BLaER1 treated with 17β-estradiol and CSF1 and Interleukin-3, amounts not matched to agents 10 nM and 100 nM (cell line): Measurements from ENCODE around the gene ZMAT3.

Experiments
- H3K27ac ChIP-seq, 11 experiments: shearing (Covaris generic); formaldehyde crosslinking; 2 replicates each; pipeline ENCODE4 v1.8.1; 2022
- H3K27me3 ChIP-seq, 11 experiments: shearing (Covaris generic); formaldehyde crosslinking; 2 replicates each; pipeline ENCODE4 v1.8.1; 2022
- H3K36me3 ChIP-seq, 11 experiments: shearing (Covaris generic); formaldehyde crosslinking; 2 replicates each; pipeline ENCODE4 v1.8.1; 2022
- H3K4me1 ChIP-seq, 10 experiments: shearing (Covaris generic); formaldehyde crosslinking; 2 replicates each; pipeline ENCODE4 v1.8.1; 2022
- H3K4me2 ChIP-seq, 11 experiments: shearing (Covaris generic); formaldehyde crosslinking; 2 replicates each; pipeline ENCODE4 v1.8.1; 2022
- H3K4me3 ChIP-seq, 10 experiments: shearing (Covaris generic); formaldehyde crosslinking; 2 replicates each; pipeline ENCODE4 v1.8.1; 2022
- H3K9ac ChIP-seq, 11 experiments: shearing (Covaris generic); formaldehyde crosslinking; 2 replicates each; pipeline ENCODE4 v1.8.1; 2022
- H3K9me3 ChIP-seq, 11 experiments: shearing (Covaris generic); formaldehyde crosslinking; replicated peaks in 1 of 11; 2 replicates each; pipeline ENCODE4 v1.8.1; 2022
- H4K20me1 ChIP-seq, 11 experiments: shearing (Covaris generic); formaldehyde crosslinking; 2 replicates each; pipeline ENCODE4 v1.8.1; 2022
- Cebpa-rat ChIP-seq, 11 experiments: shearing (Covaris generic); IDR thresholded peaks; 2 replicates each; pipeline ENCODE4 v1.8.1; 2022

Gene ZMAT3

DNA sequence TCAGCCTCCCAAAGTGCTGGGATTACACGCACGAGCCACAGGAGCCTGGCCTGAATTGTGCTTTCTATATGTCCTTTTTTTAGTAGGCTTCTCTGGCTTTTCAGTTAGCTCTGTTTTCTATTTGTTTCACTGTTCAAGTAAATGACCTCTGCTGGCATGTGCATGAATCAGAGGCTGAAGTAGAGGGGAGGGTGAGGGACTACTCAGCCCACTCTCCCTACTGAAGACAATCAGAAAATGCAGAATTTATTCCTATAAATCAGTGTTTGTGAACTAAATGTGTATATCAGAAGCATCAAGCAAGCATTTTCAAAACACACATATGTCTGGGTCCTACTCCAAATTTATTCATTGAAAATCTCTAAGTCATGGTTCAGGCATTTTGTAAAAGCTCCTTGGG lies 45.0 kb downstream of the ZMAT3 start:
- Histone ChIP-seq H4K20me1 (peaks cover 0 to 48% (median 13%) of the 10 kb centered on the region in 11 experiments; a peak in 11 of 22 replicates), H3K4me1 (peaks cover 11 to 41% (median 27%) of the 10 kb centered on the region in 10 experiments), H3K4me3 (no peak overlapping the region), H3K9me3 (peaks cover 0 to 10% (median 0%) of the 10 kb centered on the region in 11 experiments; a peak in 6 of 22 replicates), H3K4me2 (peak overlapping the region in 1 of 11 experiments; percentile 52; a peak in 2 of 22 replicates), H3K36me3 (peaks cover 28 to 89% (median 44%) of the 10 kb centered on the region in 11 experiments), H3K27me3 (no peaks in the 10 kb centered on the region), H3K9ac (no peak overlapping the region), H3K27ac (no peak overlapping the region)
- TF ChIP-seq Cebpa-rat (IDR thresholded peaks at IDR 0.05), result no peak

DNA sequence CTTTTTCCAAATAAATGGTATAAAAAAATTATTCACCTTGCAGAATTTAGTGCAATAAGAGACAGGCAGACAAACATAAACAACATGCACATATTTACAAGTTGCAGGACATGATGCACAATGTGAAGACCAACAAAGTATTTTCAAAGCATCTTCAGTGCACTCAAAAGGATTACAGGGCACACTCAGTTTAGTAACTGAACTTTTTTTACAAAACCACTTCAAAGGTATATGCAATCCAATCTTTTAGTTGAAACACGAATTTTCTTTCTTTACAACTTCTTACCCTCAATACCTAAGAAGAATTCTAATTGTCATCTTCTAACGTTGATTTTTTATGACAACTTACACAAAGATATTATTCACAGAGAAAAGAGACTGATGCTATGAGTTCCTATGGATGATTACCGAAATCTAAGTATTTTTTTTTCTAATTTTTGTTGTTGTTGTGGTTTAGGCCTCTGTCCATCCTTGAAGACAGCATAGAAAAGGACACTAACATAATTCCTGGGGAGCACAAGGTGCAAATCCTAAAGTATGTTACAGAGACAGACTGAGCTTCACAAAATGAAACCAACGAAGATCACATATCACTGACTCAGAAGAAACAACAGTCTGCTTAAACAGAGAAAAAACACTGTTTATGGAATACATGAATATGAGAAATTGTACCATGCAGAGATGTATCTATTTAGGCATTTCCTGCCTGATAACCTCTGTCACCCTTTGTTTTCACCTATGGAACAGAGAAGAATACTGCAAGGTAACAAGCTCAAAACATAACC lies 50.3 kb downstream of the ZMAT3 start:
- peak overlapping the region in 4 of 11 experiments; percentile 12 to 52 (median 42); a peak in 5 of 22 replicates for H3K9ac ChIP-seq
- H3K4me1 ChIP-seq, result peaks cover 33 to 61% (median 57%) of the 10 kb centered on the region in 10 experiments
- TF ChIP-seq Cebpa-rat (IDR thresholded peaks at IDR 0.05), result no peak
- peaks cover 14 to 57% (median 19%) of the 10 kb centered on the region in 11 experiments for H3K36me3 ChIP-seq
- peak overlapping the region in 2 of 11 experiments; percentile 7 to 16; a peak in 2 of 22 replicates for H3K27ac ChIP-seq
- peaks cover 0 to 26% (median 0%) of the 10 kb centered on the region in 11 experiments; a peak in 2 of 22 replicates for H4K20me1 ChIP-seq
- H3K9me3 ChIP-seq, result no peaks in the 10 kb centered on the region; a peak in 1 of 22 replicates
- no peaks in the 10 kb centered on the region for H3K27me3 ChIP-seq
- H3K4me2 ChIP-seq, result peak overlapping the region; percentile 32 to 84 (median 57); a peak in 20 of 22 replicates
- H3K4me3 ChIP-seq, result no peak overlapping the region

DNA sequence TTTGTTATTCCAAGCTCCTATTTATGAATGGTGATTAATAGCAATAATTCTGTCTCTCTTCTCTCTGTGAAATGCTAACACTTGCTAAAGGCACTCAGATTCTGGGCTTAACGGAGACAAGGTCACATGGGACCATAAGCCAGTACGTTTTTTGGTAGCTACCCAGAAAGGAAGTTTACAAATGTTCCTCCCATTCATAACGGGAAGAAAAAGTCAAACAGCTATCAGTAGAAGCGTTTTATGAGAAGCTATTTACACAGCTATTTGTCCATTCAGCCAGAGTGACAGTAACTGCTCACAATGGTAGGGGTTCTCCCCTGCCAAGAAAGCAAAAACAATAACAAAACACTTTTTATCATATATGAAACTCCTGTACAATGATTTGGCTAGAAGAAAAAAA lies 51.5 kb downstream of the ZMAT3 start:
- Histone ChIP-seq H3K36me3 (peaks cover 12 to 45% (median 14%) of the 10 kb centered on the region in 11 experiments), H3K9me3 (no peaks in the 10 kb centered on the region; a peak in 1 of 22 replicates), H3K27me3 (no peaks in the 10 kb centered on the region), H3K4me2 (peak overlapping the region; percentile 32 to 84 (median 57)), H4K20me1 (peaks cover 0 to 25% (median 0%) of the 10 kb centered on the region in 11 experiments; a peak in 2 of 22 replicates), H3K4me1 (peaks cover 33 to 73% (median 59%) of the 10 kb centered on the region in 10 experiments), H3K27ac (peak overlapping the region in 8 of 11 experiments; percentile 0 to 41 (median 20); a peak in 7 of 22 replicates), H3K9ac (peak overlapping the region in 5 of 11 experiments; percentile 8 to 33 (median 22); a peak in 7 of 22 replicates), H3K4me3 (0 out of 20 replicates have a peak overlapping the region, but pooled peaks of 1 of the 10 experiments have one; percentile 4)
- no peak for TF ChIP-seq Cebpa-rat (IDR thresholded peaks at IDR 0.05)

DNA sequence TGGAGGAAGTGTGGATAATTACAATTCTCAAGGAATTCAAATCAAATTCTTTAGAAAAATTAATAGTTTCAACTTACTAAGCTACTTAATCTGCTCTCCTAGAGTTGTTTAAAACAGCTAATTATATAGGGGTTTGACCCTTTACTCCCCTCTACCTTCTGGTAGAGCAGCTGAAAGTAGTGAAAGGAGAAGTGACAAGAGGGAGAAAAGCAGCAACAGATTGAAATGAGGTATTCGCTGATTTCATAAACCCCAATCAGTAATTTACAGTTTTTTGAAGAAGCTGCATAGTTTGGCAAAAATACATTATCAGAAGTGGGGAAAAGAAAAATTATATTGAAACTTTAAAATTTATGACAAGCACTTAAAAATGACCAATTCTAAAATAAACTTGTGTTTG lies 52.8 kb downstream of the ZMAT3 start:
- H3K9ac ChIP-seq, result no peak overlapping the region
- peaks cover under 1 to 33% (median under 1%) of the 10 kb centered on the region in 11 experiments; a peak in 17 of 22 replicates for H3K36me3 ChIP-seq
- H3K9me3 ChIP-seq, result no peaks in the 10 kb centered on the region
- peak overlapping the region in 4 of 11 experiments; percentile 1 to 84 (median 20); a peak in 5 of 22 replicates for H3K4me2 ChIP-seq
- TF ChIP-seq Cebpa-rat (IDR thresholded peaks at IDR 0.05), result no peak
- H3K27me3 ChIP-seq, result no peaks in the 10 kb centered on the region
- no peak overlapping the region for H3K27ac ChIP-seq
- H4K20me1 ChIP-seq, result peaks cover 0 to 25% (median 0%) of the 10 kb centered on the region in 11 experiments; a peak in 2 of 22 replicates
- H3K4me1 ChIP-seq, result peaks cover 33 to 76% (median 59%) of the 10 kb centered on the region in 10 experiments
- no peak overlapping the region for H3K4me3 ChIP-seq

DNA sequence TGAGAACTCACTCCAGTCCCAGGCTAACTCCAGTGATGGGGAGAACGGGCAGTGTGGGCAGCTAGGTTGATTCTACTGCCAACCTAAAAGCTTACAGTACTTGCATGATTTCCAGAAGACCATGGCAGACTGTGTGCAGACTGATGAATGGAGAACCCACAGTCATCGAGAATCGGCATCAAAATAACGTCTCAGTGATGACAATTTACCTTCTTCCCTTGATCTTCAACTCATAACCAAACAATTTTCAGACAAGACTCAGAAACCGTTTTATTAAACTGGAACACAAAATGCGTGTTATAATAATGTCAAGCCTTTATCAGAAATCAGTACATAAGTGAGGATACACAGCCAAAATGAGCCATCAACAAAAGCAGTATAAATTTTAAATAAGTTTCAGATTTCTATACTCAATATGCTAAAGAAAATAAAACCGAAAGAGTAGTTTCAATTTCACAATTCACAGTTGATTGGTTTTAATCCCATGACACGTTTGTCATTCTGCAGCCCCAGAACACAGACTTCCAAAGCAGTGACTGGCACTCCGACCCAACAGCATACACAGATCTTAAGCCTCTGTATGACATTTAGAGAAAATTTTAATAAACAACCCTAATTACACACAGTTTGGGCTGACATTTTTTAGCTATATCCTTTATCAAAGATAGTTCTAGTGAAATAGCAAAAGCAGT lies 54.5 kb downstream of the ZMAT3 start:
- Histone ChIP-seq H3K4me3 (peak overlapping the region in 9 of 10 experiments; percentile 4 to 56 (median 38); a peak in 14 of 20 replicates), H3K9me3 (no peaks in the 10 kb centered on the region), H3K9ac (peak overlapping the region; percentile 23 to 72 (median 49); a peak in 18 of 22 replicates), H3K36me3 (peaks cover 0 to 19% (median 0%) of the 10 kb centered on the region in 11 experiments; a peak in 4 of 22 replicates), H3K4me1 (peaks cover 33 to 73% (median 59%) of the 10 kb centered on the region in 10 experiments), H4K20me1 (peaks cover 0 to 22% (median 0%) of the 10 kb centered on the region in 11 experiments; a peak in 2 of 22 replicates), H3K4me2 (peak overlapping the region; percentile 47 to 84 (median 76)), H3K27me3 (no peaks in the 10 kb centered on the region), H3K27ac (peak overlapping the region in 9 of 11 experiments; percentile 11 to 72 (median 65); a peak in 15 of 22 replicates)
- no peak for TF ChIP-seq Cebpa-rat (IDR thresholded peaks at IDR 0.05)

DNA sequence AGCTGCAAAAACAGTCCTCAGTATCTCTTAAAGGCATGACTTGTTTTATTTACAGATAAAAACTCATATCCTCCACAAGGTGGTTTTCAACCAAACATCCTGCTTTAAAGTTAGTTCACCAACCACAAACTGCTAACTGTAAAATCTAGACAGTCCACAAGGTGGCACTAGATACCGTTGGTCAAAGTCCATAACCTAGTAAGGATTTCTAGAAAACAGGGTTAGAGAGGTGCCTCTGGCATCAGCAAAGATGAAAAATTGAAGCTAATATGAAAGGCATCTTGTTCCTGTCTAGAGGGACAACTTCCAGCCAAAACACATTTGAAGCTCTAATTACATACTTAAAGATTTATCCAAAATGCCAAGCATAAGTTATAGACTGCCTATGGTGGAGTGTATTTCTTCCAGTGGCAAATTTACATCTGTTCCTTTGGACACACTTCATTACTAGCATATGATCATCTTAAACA lies 56.0 kb downstream of the ZMAT3 start:
- TF ChIP-seq Cebpa-rat (IDR thresholded peaks at IDR 0.05), result no peak

DNA sequence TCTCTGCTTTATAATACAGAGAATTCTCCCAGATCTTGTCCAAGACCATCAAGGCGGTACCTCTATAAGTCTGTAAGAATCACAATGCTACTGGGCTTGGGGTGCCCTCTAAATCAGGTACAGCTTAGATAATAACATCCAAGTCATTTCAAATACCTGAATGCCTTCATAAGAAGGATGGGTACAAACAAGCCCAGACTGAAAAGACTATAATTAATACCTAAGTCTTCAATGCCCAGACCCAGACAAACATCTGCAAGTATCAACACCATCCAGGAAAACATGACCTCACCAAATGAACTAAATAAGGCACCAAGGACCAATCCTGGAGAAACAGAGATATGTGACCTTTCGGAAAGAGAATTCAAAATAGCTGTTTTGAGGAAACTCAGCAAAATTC lies 65.9 kb downstream of the ZMAT3 start:
- no peak overlapping the region for H3K4me2 ChIP-seq
- H3K27me3 ChIP-seq, result no peaks in the 10 kb centered on the region
- H3K9ac ChIP-seq, result no peak overlapping the region
- no peak for TF ChIP-seq Cebpa-rat (IDR thresholded peaks at IDR 0.05)
- peaks cover 0 to 48% (median 10%) of the 10 kb centered on the region in 11 experiments; a peak in 11 of 22 replicates for H3K36me3 ChIP-seq
- H4K20me1 ChIP-seq, result no peaks in the 10 kb centered on the region; a peak in 1 of 22 replicates
- no peak overlapping the region for H3K4me3 ChIP-seq
- peaks cover 0 to 11% (median 3%) of the 10 kb centered on the region in 11 experiments; a peak in 6 of 22 replicates for H3K9me3 ChIP-seq
- H3K27ac ChIP-seq, result no peak overlapping the region
- no peaks in the 10 kb centered on the region for H3K4me1 ChIP-seq

More for the DNA sequence above, 56.0 kb downstream of the ZMAT3 start:
- peaks cover 21 to 62% (median 43%) of the 10 kb centered on the region in 10 experiments for H3K4me1 ChIP-seq
- peak overlapping the region in 1 of 11 experiments; percentile 49; a peak in 3 of 22 replicates for H3K4me2 ChIP-seq
- no peak overlapping the region for H3K4me3 ChIP-seq
- no peaks in the 10 kb centered on the region for H3K27me3 ChIP-seq
- 0 out of 22 replicates have a peak, but pooled peaks cover 0 to 4% (median 0%) of the 10 kb centered on the region in 11 experiments for H3K36me3 ChIP-seq
- H3K9me3 ChIP-seq, result no peaks in the 10 kb centered on the region
- H3K9ac ChIP-seq, result no peak overlapping the region; a peak in 1 of 22 replicates
- peak overlapping the region in 1 of 11 experiments; percentile 71; a peak in 1 of 22 replicates for H3K27ac ChIP-seq
- peaks cover 0 to 13% (median 0%) of the 10 kb centered on the region in 11 experiments; a peak in 3 of 22 replicates for H4K20me1 ChIP-seq

DNA sequence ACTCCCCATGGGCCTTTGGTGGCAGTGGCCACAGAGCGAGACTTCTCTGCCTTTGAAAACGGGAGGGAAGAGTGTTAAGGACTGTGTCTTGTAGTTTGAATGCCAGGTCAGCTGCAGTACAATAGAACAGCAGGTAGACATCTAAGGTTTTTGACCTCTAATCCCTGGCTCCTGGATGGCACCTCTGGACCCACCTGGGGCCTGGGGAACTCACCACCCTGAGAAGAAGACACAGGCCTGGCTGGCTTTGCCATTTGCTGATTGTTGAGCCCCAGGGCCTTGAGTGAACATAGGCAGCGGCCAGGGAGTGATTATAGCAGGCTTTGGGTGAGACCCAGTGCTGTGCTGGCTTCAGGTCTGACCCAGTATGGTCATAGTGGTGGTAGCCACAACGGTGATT lies 66.4 kb downstream of the ZMAT3 start:
- Histone ChIP-seq H4K20me1 (no peaks in the 10 kb centered on the region; a peak in 1 of 22 replicates), H3K4me3 (no peak overlapping the region)
- TF ChIP-seq Cebpa-rat (IDR thresholded peaks at IDR 0.05), result no peak

More for the DNA sequence above, 66.4 kb downstream of the ZMAT3 start:
- Histone ChIP-seq H3K27ac (no peak overlapping the region), H3K4me1 (no peaks in the 10 kb centered on the region), H3K9me3 (peaks cover 0 to 11% (median 3%) of the 10 kb centered on the region in 11 experiments; a peak in 6 of 22 replicates), H3K36me3 (peaks cover 0 to 52% (median 10%) of the 10 kb centered on the region in 11 experiments; a peak in 11 of 22 replicates), H3K9ac (no peak overlapping the region), H3K4me2 (no peak overlapping the region), H3K27me3 (no peaks in the 10 kb centered on the region)
